ENCODE results near the gene TAPBP.
"Not testable (repeated sequence)": the region's sequence is repeated elsewhere in the genome, so short reads cannot be mapped to it uniquely, and the experiment has no call there.

TAPBP gene

GRCh38 chr6:33343953-33344611, 30.2 kb upstream of the TAPBP start:
- no peak for TF ChIP-seq CTCF (IDR thresholded peaks at IDR 0.05; ENCODE audit: borderline replicate concordance, insufficient read depth, low read depth, low read length)
- H3K4me3 ChIP-seq (ENCODE audit: low read depth, low read length): no peak overlapping the region

GRCh38 chr6:33343606-33343952, 29.7 kb upstream of the TAPBP start:
- H3K4me3 ChIP-seq (ENCODE audit: low read depth, low read length): not testable (repeated sequence)

GRCh38 chr6:33339193-33339592, 25.3 kb upstream of the TAPBP start:
- no peak for TF ChIP-seq CTCF (IDR thresholded peaks at IDR 0.05; ENCODE audit: borderline replicate concordance, insufficient read depth, low read depth, low read length)
- H3K4me3 ChIP-seq (ENCODE audit: low read depth, low read length): no peak overlapping the region

- no peak for TF ChIP-seq CTCF (IDR thresholded peaks at IDR 0.05; ENCODE audit: borderline replicate concordance, insufficient read depth, low read depth, low read length)
- H3K4me3 ChIP-seq (ENCODE audit: low read depth, low read length): no peak overlapping the region
Observed at GRCh38 chr6:33336495-33336894, 22.6 kb upstream of the TAPBP start.

GRCh38 chr6:33335916-33336315, 22.0 kb upstream of the TAPBP start:
- no peak for TF ChIP-seq CTCF (IDR thresholded peaks at IDR 0.05; ENCODE audit: borderline replicate concordance, insufficient read depth, low read depth, low read length)
- no peak overlapping the region for H3K4me3 ChIP-seq (ENCODE audit: low read depth, low read length)

GRCh38 chr6:33333666-33334065, 19.8 kb upstream of the TAPBP start:
- no peak for TF ChIP-seq CTCF (IDR thresholded peaks at IDR 0.05; ENCODE audit: borderline replicate concordance, insufficient read depth, low read depth, low read length)
- no peak overlapping the region for H3K4me3 ChIP-seq (ENCODE audit: low read depth, low read length)

GRCh38 chr6:33330736-33331135, 16.9 kb upstream of the TAPBP start:
- no peak overlapping the region for H3K4me3 ChIP-seq (ENCODE audit: low read depth, low read length)
- TF ChIP-seq CTCF (IDR thresholded peaks at IDR 0.05; ENCODE audit: borderline replicate concordance, insufficient read depth, low read depth, low read length): no peak

- H3K4me3 ChIP-seq (ENCODE audit: low read depth, low read length): no peak overlapping the region
- no peak for TF ChIP-seq CTCF (IDR thresholded peaks at IDR 0.05; ENCODE audit: borderline replicate concordance, insufficient read depth, low read depth, low read length)
Observed at GRCh38 chr6:33329058-33329457, 15.2 kb upstream of the TAPBP start.
